ENCODE measurements around the gene MED12L.

MED12L gene

DNA sequence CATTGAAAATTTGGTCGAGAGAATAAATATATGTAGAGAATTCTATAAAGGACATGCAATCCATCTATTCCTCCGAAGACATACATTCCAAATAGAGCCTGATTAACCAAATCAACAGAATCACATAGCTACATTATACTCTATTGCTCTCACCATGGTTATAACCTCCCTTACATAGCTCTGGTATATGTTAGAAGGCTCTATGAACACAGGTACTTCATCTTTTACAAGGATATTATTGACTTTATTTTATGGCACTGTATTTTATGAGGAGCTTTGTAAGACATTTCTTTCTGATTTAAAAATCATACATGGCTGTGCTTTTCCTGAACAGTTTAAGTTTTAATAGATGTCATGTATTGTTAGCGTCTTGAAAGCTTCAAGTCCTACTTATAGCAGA is 370.6 kb downstream of the MED12L start:
- no peaks in the 10 kb centered on the region for H3K36me3 Mint-ChIP-seq
- no peak overlapping the region for H3K4me3 Mint-ChIP-seq

DNA sequence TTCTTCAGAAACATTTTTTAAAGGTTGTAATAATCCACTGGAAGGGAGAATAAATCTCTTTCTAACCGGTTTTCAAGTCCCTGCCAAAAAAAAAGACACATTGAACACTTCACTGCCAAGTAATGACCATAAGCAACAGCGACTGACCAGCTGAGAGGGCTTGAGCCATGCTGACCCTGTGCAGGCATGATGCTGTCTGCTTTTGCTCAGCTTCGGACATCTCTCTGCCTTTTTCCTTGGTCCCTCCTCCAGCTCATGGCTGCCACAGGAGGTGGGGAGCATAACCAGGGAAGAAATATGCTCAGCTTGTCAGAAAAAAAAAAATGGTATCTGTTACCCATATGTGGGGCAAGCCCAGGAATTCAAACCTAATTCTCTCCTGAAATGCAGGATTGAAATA is 373.9 kb downstream of the MED12L start:
- Mint-ChIP-seq H3K36me3 (no peaks in the 10 kb centered on the region), H3K4me3 (no peak overlapping the region), H3K27me3 (peaks cover 14% of the 10 kb centered on the region), H3K27ac (no peak overlapping the region), H3K4me1 (no peaks in the 10 kb centered on the region), H3K9me3 (no peaks in the 10 kb centered on the region)

More for the DNA sequence above, 370.6 kb downstream of the MED12L start:
- Mint-ChIP-seq H3K9me3 (no peaks in the 10 kb centered on the region), H3K27me3 (peaks cover 4% of the 10 kb centered on the region), H3K27ac (no peak overlapping the region), H3K4me1 (no peaks in the 10 kb centered on the region)

DNA sequence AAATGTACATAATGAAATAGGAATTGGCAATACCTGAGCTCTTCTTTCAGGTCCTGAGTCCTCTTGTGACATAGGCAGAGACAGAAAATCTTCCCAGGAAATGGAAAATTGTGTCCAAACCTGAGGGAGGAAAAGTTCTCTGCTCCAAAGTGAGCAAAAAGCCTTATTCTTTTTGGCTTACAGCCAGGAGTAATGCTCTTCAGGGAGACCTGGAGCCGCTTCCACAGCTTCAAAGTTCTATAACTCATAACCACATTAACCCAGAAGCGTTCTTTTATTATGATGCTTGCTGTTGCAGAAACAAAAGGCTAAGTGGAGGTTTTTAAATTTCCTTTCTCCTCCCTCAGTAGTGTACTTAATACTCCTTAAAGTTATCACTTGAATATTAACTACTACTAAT is 374.8 kb downstream of the MED12L start:
- H3K27ac Mint-ChIP-seq: no peak overlapping the region
- no peaks in the 10 kb centered on the region for H3K9me3 Mint-ChIP-seq
- peak overlapping the region; percentile 8 for H3K4me3 Mint-ChIP-seq

DNA sequence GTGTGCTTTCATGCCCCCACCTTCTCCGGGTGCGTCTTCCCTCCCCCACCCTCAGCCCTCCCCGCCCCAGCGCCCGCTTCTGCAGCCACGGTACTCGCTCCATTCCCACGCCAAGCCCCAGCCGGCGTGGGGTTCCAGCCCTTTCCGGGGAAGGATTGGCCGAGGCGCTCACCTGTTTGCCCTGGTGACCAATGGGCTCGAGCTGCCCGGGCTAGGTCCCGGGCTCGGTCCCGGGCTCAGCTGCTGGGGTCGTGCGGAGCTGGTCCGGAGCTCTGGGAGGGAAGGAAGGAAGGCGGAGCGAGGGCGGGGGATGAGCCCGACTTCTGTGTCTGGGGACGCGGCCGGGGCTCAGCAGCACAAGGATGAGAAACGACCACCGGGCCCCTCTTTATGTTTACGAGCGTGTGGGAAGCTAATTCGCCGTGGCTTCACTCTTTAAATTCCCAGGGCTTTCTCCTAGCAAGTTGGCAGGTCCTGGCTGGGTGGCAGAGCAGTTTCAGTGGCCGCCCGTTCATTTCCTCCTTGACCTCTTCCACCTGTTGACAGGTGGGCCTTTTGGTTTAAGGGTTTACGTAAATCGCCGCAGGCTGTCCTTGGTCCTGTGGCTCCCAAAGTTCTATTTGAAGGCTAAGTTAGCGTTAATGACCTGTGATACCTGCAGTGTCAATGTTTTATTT is 375.4 kb downstream of the MED12L start, which contains the start of gene IGSF10:
Gene IGSF10 (minus strand): TSS at position 288 of the 677 bp plus-strand sequence. CDS start 2,352 bp downstream, outside the sequence.
- Mint-ChIP-seq H3K4me1 (no peaks in the 10 kb centered on the region), H3K27me3 (peaks cover 15% of the 10 kb centered on the region), H3K36me3 (no peaks in the 10 kb centered on the region), H3K9me3 (no peaks in the 10 kb centered on the region), H3K27ac (no peak within 1 kb of the TSS), H3K4me3 (peak within 1 kb of the TSS; percentile 8)

More for the DNA sequence above, 374.8 kb downstream of the MED12L start:
- Mint-ChIP-seq H3K36me3 (no peaks in the 10 kb centered on the region), H3K27me3 (peaks cover 15% of the 10 kb centered on the region), H3K4me1 (no peaks in the 10 kb centered on the region)

DNA sequence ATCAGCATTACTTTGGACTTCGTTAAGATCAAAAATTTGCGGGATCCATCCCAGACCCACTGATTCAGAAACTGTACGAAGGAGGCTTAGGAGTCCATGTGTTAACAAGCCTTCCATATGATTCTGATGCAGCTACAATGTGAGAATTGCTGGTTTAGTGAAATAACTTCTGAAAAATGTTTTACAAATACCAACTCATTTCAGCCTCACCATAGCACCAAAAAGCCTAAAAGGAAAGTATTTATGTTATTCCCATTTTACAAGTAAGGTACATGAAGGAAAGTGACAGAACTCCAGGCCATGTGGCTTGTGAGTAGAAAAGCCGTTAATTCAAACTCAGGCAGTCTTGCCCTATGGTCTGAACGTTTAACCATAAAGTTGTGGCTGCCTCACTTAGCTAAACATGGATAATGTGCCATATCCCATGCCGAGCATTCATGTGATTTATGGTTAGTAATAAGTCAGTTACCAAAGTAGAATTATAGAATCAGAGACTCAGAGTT is 376.9 kb downstream of the MED12L start:
- H3K36me3 Mint-ChIP-seq: no peaks in the 10 kb centered on the region
- H3K4me1 Mint-ChIP-seq: no peaks in the 10 kb centered on the region
- H3K27ac Mint-ChIP-seq: no peak overlapping the region
- H3K4me3 Mint-ChIP-seq: no peak overlapping the region
- H3K9me3 Mint-ChIP-seq: no peaks in the 10 kb centered on the region
- peaks cover 17% of the 10 kb centered on the region for H3K27me3 Mint-ChIP-seq

DNA sequence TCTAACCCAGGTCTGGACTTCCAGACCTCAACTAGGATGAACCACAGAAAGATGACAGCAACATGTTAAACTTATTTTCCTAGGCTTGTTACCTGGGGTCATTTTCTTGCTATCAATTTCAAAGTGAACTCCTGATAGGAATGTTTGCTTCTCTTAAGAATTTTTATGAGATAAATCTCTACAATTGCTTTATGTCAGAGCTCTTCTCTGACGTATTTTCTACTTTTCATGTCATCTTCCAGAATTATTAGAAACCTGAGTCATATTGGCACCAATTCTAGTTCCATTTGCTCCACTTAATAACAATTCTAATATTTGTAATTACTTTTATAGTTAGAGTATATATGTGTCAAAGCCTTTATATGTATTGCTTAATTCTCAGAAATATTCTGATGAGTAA is 377.5 kb downstream of the MED12L start:
- Mint-ChIP-seq H3K9me3 (no peaks in the 10 kb centered on the region), H3K4me3 (no peak overlapping the region), H3K4me1 (no peaks in the 10 kb centered on the region), H3K27ac (no peak overlapping the region), H3K36me3 (no peaks in the 10 kb centered on the region), H3K27me3 (peaks cover 17% of the 10 kb centered on the region)

DNA sequence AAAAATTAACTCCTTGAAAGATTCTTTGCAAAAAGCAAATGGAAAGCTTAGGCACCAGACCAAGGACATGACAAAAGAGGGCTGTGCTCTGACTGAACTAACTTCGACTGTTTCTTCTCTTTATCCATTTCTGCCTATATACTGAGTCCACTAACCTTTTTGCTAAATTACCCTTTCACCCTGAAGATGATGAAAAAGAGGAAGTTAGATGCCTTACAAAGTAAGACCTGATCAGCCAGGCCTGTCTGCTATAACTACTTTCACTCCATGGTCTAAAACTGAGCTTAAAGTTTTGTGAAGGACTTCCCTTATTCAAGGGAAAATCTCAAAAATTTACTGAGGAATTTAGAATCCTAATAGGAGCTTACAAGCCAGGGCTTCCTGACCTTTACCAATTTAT is 381.6 kb downstream of the MED12L start:
- H3K36me3 Mint-ChIP-seq: no peaks in the 10 kb centered on the region
- H3K4me1 Mint-ChIP-seq: no peaks in the 10 kb centered on the region
- no peak overlapping the region for H3K4me3 Mint-ChIP-seq
- no peak overlapping the region for H3K27ac Mint-ChIP-seq
- H3K9me3 Mint-ChIP-seq: no peaks in the 10 kb centered on the region
- H3K27me3 Mint-ChIP-seq: peaks cover 8% of the 10 kb centered on the region

DNA sequence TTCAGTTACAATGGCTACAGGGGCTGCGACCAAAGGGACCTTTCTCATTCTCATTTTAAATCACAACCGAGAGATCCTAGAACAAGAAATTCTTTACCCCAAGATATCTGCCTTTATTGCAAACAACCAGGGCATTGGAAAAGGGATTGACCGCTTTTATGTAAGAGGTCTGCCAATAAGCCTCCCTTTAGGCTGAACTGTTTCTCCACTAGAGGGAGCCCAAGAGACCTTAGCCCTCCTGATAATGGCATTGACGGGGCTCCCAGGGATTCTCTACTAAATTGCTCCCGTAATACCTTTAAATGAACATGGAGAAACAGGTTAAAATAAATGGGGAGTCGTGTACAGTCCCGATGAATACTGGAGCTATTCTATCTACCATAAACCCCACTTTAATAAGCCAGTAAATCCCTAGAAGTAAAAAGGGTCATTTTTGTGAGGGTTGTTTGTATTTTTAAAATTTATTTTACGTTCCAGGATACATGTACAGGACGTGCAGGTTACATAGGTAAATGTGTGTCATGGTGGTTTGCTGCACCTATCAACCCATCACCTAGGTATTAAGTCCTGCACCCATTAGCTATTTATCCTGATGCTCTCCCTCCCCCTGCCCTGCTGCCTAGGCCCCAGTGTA is 382.9 kb downstream of the MED12L start:
- Mint-ChIP-seq H3K4me1 (no peaks in the 10 kb centered on the region), H3K4me3 (no peak overlapping the region), H3K27ac (no peak overlapping the region), H3K9me3 (no peaks in the 10 kb centered on the region), H3K27me3 (peaks cover 6% of the 10 kb centered on the region), H3K36me3 (no peaks in the 10 kb centered on the region)

DNA sequence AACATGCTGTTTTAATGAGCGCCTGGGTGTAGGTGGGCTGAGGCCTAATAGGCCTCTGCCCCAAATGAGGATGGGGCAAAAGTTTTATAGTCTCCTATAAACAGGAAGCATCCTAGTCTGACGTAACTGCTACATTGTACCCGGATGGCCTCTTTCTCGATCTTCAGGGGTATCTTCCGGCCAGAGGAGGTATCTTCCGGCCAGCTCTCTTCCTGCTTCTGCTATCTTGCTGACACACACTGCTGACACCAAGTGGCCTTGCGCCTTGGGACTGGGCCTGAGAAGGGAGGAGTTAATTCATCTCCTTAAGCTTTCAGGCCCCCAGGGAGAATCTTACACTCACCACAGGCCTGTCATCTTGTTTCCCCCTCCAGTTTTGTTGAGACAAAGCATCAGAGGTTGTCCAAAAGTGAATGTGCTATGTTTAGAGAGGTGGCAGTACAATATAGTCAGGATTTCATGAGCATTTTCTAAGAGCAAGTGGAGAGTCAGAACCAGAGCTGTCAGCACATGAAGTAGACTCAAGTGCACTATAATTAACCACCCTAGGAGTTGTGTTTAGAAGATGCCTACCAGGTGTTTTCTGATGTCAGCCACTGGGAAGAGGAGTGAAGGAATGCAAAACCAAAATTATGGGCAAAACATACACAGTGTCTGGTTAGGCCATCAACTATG is 391.0 kb downstream of the MED12L start:
- no peak overlapping the region for H3K27ac Mint-ChIP-seq
- H3K4me1 Mint-ChIP-seq: no peaks in the 10 kb centered on the region

DNA sequence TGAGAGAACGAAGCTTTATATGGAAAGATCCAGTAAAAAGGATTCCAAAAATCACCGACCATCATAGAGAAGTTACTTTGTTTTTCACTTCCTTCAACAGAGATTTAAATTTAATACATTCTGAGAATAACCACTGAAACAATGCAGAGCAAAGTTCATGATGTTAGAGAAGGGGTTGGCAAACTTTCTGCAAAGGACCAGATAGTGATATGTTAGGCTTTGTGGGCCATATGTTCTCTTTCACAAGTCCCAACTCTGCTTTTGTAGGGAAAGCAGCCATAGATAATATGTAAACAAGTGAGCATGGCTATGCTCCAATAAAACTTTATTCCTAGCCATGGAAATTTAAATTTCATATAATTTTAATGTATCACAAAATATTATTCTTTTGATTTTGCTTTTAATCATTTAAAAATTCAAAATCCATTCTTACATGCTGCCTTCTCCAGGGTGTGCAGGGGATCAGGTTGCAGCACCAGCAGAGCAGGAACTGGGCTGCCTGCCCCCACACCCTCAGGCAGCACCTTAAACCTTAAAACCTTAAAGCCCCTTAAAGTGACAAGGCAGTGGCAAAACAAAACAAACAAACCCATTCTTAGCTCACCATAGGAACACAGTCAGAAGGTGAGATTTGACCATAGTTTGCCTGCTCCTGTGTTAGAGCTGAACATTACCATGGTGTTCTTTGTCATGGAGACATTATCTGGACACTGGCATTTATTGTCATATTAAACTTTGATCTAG is 392.3 kb downstream of the MED12L start:
- Mint-ChIP-seq H3K36me3 (no peaks in the 10 kb centered on the region), H3K27me3 (peaks cover 13% of the 10 kb centered on the region), H3K9me3 (peaks cover 11% of the 10 kb centered on the region), H3K27ac (no peak overlapping the region), H3K4me3 (no peak overlapping the region), H3K4me1 (no peaks in the 10 kb centered on the region)

More for the DNA sequence above, 391.0 kb downstream of the MED12L start:
- Mint-ChIP-seq H3K36me3 (no peaks in the 10 kb centered on the region), H3K9me3 (no peaks in the 10 kb centered on the region), H3K27me3 (peaks cover 9% of the 10 kb centered on the region), H3K4me3 (no peak overlapping the region)

DNA sequence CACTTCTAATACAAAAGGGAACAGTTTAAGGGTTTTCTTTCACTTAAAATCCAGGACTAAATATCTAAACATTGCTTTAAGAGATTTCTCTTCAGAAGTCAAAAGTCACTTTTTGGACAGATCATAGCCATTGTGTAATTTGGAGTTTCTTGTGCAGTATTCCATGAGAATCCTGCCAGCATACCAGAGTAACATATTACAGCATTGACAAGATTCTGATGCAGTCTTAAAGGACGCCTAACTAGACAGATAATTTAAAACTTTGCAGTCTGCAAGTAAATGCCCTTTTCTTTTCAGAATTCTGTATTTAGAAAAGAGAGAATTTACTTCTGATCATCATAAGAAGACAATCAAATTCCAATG is 392.9 kb downstream of the MED12L start:
- peaks cover 11% of the 10 kb centered on the region for H3K9me3 Mint-ChIP-seq
- H3K27me3 Mint-ChIP-seq: peaks cover 16% of the 10 kb centered on the region
- H3K4me3 Mint-ChIP-seq: no peak overlapping the region
- H3K4me1 Mint-ChIP-seq: no peaks in the 10 kb centered on the region
- no peak overlapping the region for H3K27ac Mint-ChIP-seq
- H3K36me3 Mint-ChIP-seq: no peaks in the 10 kb centered on the region

DNA sequence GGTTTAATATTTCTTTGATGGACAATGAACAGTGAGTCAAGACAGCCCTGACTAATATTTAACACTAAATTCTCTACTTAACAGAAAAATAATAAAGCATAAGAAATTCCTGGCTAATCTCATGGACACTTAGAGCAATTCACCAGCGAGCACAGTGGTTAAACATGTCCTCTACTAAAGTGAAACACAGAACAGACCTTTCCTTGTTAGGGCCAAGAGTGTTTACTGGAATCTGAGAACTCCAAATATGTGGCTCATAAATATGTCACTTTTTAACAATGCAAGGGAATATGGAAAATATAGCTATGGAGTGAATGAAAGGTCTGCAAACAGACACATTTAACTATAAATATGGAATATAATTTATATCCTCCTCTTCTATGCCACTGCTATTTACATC is 394.0 kb downstream of the MED12L start:
- Mint-ChIP-seq H3K4me3 (no peak overlapping the region), H3K27ac (no peak overlapping the region), H3K9me3 (peaks cover 11% of the 10 kb centered on the region), H3K4me1 (no peaks in the 10 kb centered on the region), H3K36me3 (no peaks in the 10 kb centered on the region), H3K27me3 (peaks cover 17% of the 10 kb centered on the region)

DNA sequence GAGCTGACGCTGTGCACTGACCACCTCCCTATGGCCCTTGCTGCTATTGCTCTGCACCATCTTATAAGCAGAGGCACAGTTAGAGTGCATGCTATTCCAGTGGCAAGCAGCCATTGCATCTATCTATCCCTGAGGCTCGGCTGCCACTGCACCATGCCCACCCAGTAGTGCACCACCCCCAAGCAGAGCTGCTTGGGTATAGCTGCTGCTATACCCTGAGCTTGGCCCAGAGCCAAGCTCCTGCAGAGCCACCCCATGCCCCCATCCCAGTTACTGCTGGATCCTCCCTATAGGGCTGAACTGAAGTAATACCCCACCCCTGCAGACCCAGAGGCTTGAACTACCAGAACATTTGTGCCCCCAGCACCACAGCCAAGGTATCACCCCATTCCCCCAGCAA is 395.0 kb downstream of the MED12L start:
- H3K4me1 Mint-ChIP-seq: no peaks in the 10 kb centered on the region
- H3K4me3 Mint-ChIP-seq: no peak overlapping the region
- H3K36me3 Mint-ChIP-seq: no peaks in the 10 kb centered on the region
- H3K27ac Mint-ChIP-seq: no peak overlapping the region
- peaks cover 19% of the 10 kb centered on the region for H3K27me3 Mint-ChIP-seq
- H3K9me3 Mint-ChIP-seq: peaks cover 11% of the 10 kb centered on the region

DNA sequence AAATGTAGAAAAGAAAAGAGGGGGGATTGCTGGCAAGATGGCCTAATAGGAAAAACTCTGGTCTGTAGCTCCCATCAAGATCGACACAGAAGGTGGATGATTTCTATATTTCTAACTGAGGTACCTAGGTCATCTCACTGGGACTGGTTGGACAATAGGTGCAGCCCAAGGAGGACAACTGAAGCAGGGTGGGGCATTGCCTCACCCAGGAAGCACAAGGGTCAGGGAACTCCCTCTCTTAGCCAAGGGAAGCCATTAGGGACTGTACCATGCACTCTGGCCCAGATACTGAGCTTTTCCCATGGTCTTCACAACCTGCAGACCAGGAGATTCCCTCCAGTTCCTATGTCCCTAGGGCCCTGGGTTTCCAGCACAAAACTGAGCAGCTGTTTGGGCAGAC is 398.0 kb downstream of the MED12L start:
- Mint-ChIP-seq H3K9me3 (peaks cover 11% of the 10 kb centered on the region), H3K4me1 (no peaks in the 10 kb centered on the region), H3K27me3 (peaks cover 15% of the 10 kb centered on the region), H3K36me3 (no peaks in the 10 kb centered on the region), H3K4me3 (no peak overlapping the region), H3K27ac (no peak overlapping the region)

DNA sequence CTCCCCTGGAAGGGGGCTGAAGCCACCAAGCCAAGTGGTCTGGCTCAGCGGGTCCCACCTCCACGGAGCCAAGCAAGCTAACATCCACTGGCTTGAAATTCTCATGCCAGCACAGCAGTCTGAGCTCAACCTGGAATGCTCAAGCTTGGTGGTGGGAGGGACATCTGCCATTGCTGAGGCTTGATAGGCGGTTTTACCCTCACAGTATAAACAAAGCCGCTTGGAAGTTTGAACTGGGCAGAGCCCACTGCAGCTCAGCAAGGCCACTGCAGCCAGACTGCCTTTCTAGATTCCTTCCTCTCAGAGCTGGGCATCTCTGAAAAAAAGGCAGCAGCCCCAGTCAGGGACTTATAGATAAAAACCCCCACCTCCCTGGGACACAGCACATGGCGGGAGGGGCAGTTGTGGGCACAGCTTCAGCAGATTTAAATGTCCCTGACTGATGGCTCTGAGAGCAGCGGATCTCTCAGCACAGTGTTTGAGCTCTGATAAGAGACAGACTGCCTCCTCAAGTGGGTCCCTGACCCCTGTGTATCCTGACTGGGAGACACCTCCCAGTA is 398.6 kb downstream of the MED12L start:
- peaks cover 14% of the 10 kb centered on the region for H3K27me3 Mint-ChIP-seq
- H3K9me3 Mint-ChIP-seq: peaks cover 11% of the 10 kb centered on the region
- H3K36me3 Mint-ChIP-seq: no peaks in the 10 kb centered on the region
- no peak overlapping the region for H3K27ac Mint-ChIP-seq
- H3K4me1 Mint-ChIP-seq: no peaks in the 10 kb centered on the region
- no peak overlapping the region for H3K4me3 Mint-ChIP-seq

All from activated naive CD4-positive, alpha-beta T cell treated with anti-CD3 and anti-CD28 coated beads, Interleukin-2, amount 50 U/mL, for 24 hours (primary cell).